WTC11 (cell line): Measurements from ENCODE around the gene BRPF1. TPM values are rescaled to one million over a fixed set of nuclear protein-coding genes. Genes with fewer than 3 reads are reported as not detected.

Experiments used
- ATAC-seq: fragments of 200-7000 bp; cut with Tn5 transposase; 2 replicates; pipeline ENCODE4 v1.10.0; 2021; ENCODE audit warnings: mild to moderate bottlenecking, moderate library complexity
- CTCF ChIA-PET: fragments of 300-600 bp; sonication (Branson Sonifier 250); formaldehyde crosslinking; loops from one replicate; lab custom pipeline; 2021; ENCODE audit warnings: antibody characterized with exemption; lab: Charles Lee
- POLR2A ChIA-PET: fragments of 350-600 bp; sonication (Branson Sonifier 250); formaldehyde crosslinking; loops from one replicate; lab custom pipeline; 2021; ENCODE audit warnings: antibody characterized with exemption; lab: Charles Lee
- DNase-seq: peaks from one replicate; pipeline ENCODE4 v3.0.0; 2021; ENCODE audit warnings: low spot score
- H3K27ac Mint-ChIP-seq: 2 replicates; pipeline ENCODE4 v1.8.0; 2021; ENCODE audit warnings: mixed read lengths
- H3K27me3 Mint-ChIP-seq: 2 replicates; pipeline ENCODE4 v1.8.0; 2021; ENCODE audit warnings: low read depth, mild to moderate bottlenecking, moderate library complexity, mixed read lengths
- H3K36me3 Mint-ChIP-seq: 2 replicates; pipeline ENCODE4 v1.8.0; 2021; ENCODE audit warnings: mixed read lengths
- H3K4me1 Mint-ChIP-seq: 2 replicates; pipeline ENCODE4 v1.8.0; 2022; ENCODE audit warnings: mixed read lengths
- H3K4me3 Mint-ChIP-seq: 2 replicates; pipeline ENCODE4 v1.8.0; 2021; ENCODE audit warnings: mild to moderate bottlenecking, moderate library complexity, mixed read lengths
- H3K9me3 Mint-ChIP-seq: 2 replicates; pipeline ENCODE4 v1.8.0; 2021; ENCODE audit warnings: mixed read lengths
- AR ChIP-seq: fragments of 250-450 bp; sonication (Bioruptor Pico); IDR thresholded peaks from 2 replicates; pipeline ENCODE4 v1.9.0; 2021; ENCODE audit warnings: mild to moderate bottlenecking
- ATF6 ChIP-seq: sonication (generic); formaldehyde crosslinking; IDR thresholded peaks from 2 replicates; pipeline ENCODE4 v1.8.1; 2023; ENCODE audit warnings: mild to moderate bottlenecking, missing genetic modification reagents
- CREB1 ChIP-seq: sonication (generic); formaldehyde crosslinking; IDR thresholded peaks from 2 replicates; pipeline ENCODE4 v1.8.0; 2023; ENCODE audit warnings: mild to moderate bottlenecking, missing genetic modification reagents
- CREM ChIP-seq: sonication (generic); formaldehyde crosslinking; IDR thresholded peaks from 2 replicates; pipeline ENCODE4 v1.8.1; 2022; ENCODE audit warnings: mild to moderate bottlenecking, missing genetic modification reagents, moderate library complexity
- E2F4 ChIP-seq: sonication (generic); formaldehyde crosslinking; IDR thresholded peaks from 2 replicates; pipeline ENCODE4 v1.8.1; 2022; ENCODE audit warnings: low read depth, mild to moderate bottlenecking, moderate library complexity, missing genetic modification reagents, borderline replicate concordance
- ELF4 ChIP-seq: sonication (generic); formaldehyde crosslinking; IDR thresholded peaks from 2 replicates; pipeline ENCODE4 v1.8.1; 2022; ENCODE audit warnings: low read depth, mild to moderate bottlenecking, moderate library complexity, missing genetic modification reagents
- FOXJ3 ChIP-seq: sonication (generic); formaldehyde crosslinking; IDR thresholded peaks from 2 replicates; pipeline ENCODE4 v1.9.0; 2021; ENCODE audit warnings: missing genetic modification reagents, mild to moderate bottlenecking, borderline replicate concordance
- FOXK1 ChIP-seq: sonication (generic); formaldehyde crosslinking; IDR thresholded peaks from 2 replicates; pipeline ENCODE4 v1.8.0; 2022; ENCODE audit warnings: mild to moderate bottlenecking, moderate library complexity, missing genetic modification reagents
- GTF2I ChIP-seq: fragments of 250-450 bp; sonication (Bioruptor Pico); conservative IDR thresholded peaks from 2 replicates; pipeline ENCODE4 v1.4.0; 2021; ENCODE audit warnings: mild to moderate bottlenecking
- HMGA2 ChIP-seq: fragments of 250-450 bp; sonication (Bioruptor Pico); IDR thresholded peaks from 2 replicates; pipeline ENCODE4 v1.4.0; 2021; ENCODE audit warnings: mild to moderate bottlenecking, moderate library complexity
- MXD4 ChIP-seq: fragments of 250-450 bp; sonication (Bioruptor Pico); IDR thresholded peaks from 2 replicates; pipeline ENCODE4 v1.8.0; 2021; ENCODE audit warnings: mild to moderate bottlenecking, moderate library complexity, borderline replicate concordance
- NFE2L1 ChIP-seq: sonication (generic); formaldehyde crosslinking; IDR thresholded peaks from 2 replicates; pipeline ENCODE4 v1.8.1; 2023; ENCODE audit warnings: missing genetic modification reagents
- SOX15 ChIP-seq: fragments of 250-450 bp; sonication (Bioruptor Pico); IDR thresholded peaks from 2 replicates; pipeline ENCODE4 v1.9.0; 2021; ENCODE audit warnings: mild to moderate bottlenecking
- TCF7 ChIP-seq: sonication (generic); formaldehyde crosslinking; IDR thresholded peaks from 2 replicates; pipeline ENCODE4 v1.8.0; 2022; ENCODE audit warnings: mild to moderate bottlenecking, low read depth, missing genetic modification reagents, moderate library complexity
- TEAD1 ChIP-seq: sonication (generic); formaldehyde crosslinking; IDR thresholded peaks from 2 replicates; pipeline ENCODE4 v1.8.0; 2022; ENCODE audit warnings: mild to moderate bottlenecking, missing genetic modification reagents
- ZNF121 ChIP-seq: sonication (generic); formaldehyde crosslinking; IDR thresholded peaks from 2 replicates; pipeline ENCODE4 v1.8.0; 2023; ENCODE audit warnings: missing genetic modification reagents
- ZNF138 ChIP-seq: sonication (generic); formaldehyde crosslinking; conservative IDR thresholded peaks from 2 replicates; pipeline ENCODE4 v1.8.1; 2022; ENCODE audit warnings: mild to moderate bottlenecking, moderate library complexity, missing genetic modification reagents
- ZNF416 ChIP-seq: fragments of 250-450 bp; sonication (Bioruptor Pico); IDR thresholded peaks from 2 replicates; pipeline ENCODE4 v1.9.0; 2021; ENCODE audit warnings: mild to moderate bottlenecking, inconsistent platforms
- ZNF423 ChIP-seq: fragments of 250-450 bp; sonication (Bioruptor Pico); IDR thresholded peaks from 2 replicates; pipeline ENCODE4 v2.1.2; 2022; ENCODE audit warnings: mild to moderate bottlenecking, moderate library complexity
- total RNA-seq: library from RNA; stranded (reverse); gene quantifications from 3 replicates; pipeline ENCODE4 v1.2.3, GENCODE V29; 2021
- TF ChIP-seq, protein P1 (sequence below): sonication (generic); formaldehyde crosslinking; IDR thresholded peaks from 2 replicates; pipeline ENCODE4 v1.8.0; 2022; ENCODE audit warnings: mild to moderate bottlenecking, missing genetic modification reagents
- TF ChIP-seq, protein P2 (sequence below): sonication (generic); formaldehyde crosslinking; IDR thresholded peaks from 2 replicates; pipeline ENCODE4 v1.8.1; 2022; ENCODE audit warnings: mild to moderate bottlenecking, missing genetic modification reagents, moderate library complexity, borderline replicate concordance
- TF ChIP-seq, protein P3 (sequence below): fragments of 250-450 bp; sonication (Bioruptor Pico); IDR thresholded peaks from 2 replicates; pipeline ENCODE4 v1.8.0; 2021; ENCODE audit warnings: mild to moderate bottlenecking
- TF ChIP-seq, protein P4 (sequence below): fragments of 200-600 bp; IDR thresholded peaks from 2 replicates; pipeline ENCODE4 v1.8.0; 2022; ENCODE audit warnings: antibody characterized with exemption

Gene BRPF1
- total RNA-seq, 1 experiment from 2014 or later: 22.8 TPM

DNA sequence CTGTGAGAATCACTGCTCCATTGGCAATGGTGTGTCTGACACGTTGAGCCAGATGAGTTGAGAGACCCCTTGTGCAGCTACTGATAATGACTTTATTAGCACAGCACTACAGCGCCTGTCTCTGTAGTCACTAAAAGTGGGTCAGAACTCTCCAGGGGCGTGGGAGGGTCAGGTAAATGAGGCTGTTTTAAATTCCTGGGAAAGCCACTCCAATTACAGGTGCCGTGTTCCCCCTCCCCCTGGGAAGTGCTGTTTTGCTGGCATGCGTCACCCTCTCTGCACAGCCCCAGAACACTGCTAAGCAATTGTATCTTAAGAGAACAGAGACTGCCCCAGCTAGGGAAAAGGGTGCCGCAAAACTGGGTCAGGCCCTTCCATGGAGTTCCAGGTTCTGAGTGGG, 49.4 kb upstream of the BRPF1 start (continued):
- TF ChIP-seq E2F4 (CRISPR knock-in tag) (no peak), CREB1 (CRISPR knock-in tag) (no peak)

DNA sequence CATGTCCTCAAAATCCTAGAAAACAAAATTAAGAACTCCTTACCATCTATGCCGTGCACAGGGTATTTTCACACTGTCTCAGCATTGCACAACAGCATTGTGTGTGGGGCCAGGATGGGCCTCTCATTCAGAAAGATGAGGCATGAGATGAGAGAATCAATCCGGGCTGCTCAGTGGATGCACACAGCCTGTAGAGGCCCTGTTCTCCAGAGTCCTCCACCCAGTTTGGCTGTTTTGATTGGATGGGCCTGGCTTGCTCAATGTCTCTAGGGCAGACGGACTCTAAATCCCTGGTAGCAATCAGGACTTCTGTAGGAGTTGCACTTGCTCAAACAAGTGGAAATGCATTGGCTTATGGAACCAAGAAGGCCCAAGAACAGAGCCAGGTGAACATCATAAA, 48.1 kb upstream of the BRPF1 start:
- ChIA-PET CTCF (interaction anchor here (0.6 to 1.1 kb wide), 2 partner anchors 44 to 180 kb away, joined by 3 to 7 read pairs; no protein-coding TSS in a partner anchor), POLR2A (no interaction called here)
- no peak for ATAC-seq
- no peak for DNase-seq
- Mint-ChIP-seq H3K4me3 (no peak overlapping the region), H3K36me3 (peaks cover 37% of the 10 kb centered on the region)
- TF ChIP-seq ZNF416: no peak
- no peak for TF ChIP-seq TEAD1 (CRISPR knock-in tag)
- no peak for TF ChIP-seq ATF6 (CRISPR knock-in tag)
- TF ChIP-seq MXD4: no peak
- TF ChIP-seq AR (CRISPR knock-in tag): no peak
- TF ChIP-seq, protein P1, sequence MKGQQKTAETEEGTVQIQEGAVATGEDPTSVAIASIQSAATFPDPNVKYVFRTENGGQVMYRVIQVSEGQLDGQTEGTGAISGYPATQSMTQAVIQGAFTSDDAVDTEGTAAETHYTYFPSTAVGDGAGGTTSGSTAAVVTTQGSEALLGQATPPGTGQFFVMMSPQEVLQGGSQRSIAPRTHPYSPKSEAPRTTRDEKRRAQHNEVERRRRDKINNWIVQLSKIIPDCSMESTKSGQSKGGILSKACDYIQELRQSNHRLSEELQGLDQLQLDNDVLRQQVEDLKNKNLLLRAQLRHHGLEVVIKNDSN (CRISPR knock-in tag): no peak
- no peak for TF ChIP-seq FOXK1 (CRISPR knock-in tag)
- no peak for TF ChIP-seq SOX15 (CRISPR knock-in tag)
- TF ChIP-seq, all 79 proteins: peak for 0
- no peak overlapping the region for H3K27ac Mint-ChIP-seq
- H3K4me1 Mint-ChIP-seq: no peaks in the 10 kb centered on the region
- no peaks in the 10 kb centered on the region for H3K27me3 Mint-ChIP-seq
- no peaks in the 10 kb centered on the region for H3K9me3 Mint-ChIP-seq

DNA sequence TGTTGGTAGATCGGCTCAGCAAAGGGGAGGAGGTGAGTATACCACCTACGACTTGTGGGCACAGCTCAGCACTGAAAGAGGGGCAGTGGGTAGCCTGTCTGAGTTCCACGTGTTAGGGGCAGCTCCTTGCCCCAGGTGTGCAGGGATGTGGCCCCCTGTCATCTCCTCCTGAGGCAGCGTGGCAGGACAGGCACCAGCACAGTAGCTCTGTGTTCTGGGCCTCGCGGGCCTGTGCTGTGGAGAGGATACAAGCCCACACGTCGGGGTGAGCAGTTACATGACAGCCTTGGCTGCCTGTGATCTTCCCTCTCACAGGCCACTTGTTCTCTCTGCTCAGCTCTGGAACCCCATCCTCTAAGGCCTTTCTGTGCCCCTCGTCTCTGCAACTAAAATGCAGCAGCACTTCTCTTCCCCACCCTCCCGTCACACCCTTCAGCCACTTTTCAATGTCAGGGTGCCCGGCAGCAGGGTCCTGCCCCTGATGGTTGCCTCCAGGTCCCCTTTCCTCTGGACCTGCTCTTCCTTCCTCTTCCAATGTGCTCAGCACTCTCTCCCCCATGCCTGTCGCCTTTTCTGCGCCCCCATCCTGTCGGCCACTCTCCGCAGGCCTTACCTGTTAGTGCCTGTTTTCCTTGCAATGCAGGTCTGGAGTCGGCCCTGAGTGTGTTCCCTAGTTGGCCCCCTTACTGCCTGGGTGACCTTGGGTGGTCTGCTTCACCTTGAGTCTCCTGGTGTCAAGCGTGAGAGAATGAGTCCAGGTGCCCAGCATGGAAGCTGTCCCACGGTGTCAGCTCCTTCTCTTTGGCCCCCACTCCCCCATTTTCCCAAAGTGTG, 46.1 kb upstream of the BRPF1 start:
- CTCF ChIA-PET: interaction anchor here (1.2 kb wide), 1 partner anchor 185 kb away, joined by 3 read pairs; no protein-coding TSS in a partner anchor
- Mint-ChIP-seq H3K4me3 (no peak overlapping the region), H3K27ac (no peak overlapping the region), H3K9me3 (no peaks in the 10 kb centered on the region), H3K27me3 (no peaks in the 10 kb centered on the region), H3K36me3 (peaks cover 29% of the 10 kb centered on the region), H3K4me1 (no peaks in the 10 kb centered on the region)
- no peak for DNase-seq
- POLR2A ChIA-PET: no interaction called here
- ATAC-seq: no peak
- TF ChIP-seq, protein P2, sequence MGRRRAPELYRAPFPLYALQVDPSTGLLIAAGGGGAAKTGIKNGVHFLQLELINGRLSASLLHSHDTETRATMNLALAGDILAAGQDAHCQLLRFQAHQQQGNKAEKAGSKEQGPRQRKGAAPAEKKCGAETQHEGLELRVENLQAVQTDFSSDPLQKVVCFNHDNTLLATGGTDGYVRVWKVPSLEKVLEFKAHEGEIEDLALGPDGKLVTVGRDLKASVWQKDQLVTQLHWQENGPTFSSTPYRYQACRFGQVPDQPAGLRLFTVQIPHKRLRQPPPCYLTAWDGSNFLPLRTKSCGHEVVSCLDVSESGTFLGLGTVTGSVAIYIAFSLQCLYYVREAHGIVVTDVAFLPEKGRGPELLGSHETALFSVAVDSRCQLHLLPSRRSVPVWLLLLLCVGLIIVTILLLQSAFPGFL (CRISPR knock-in tag): no peak
- TF ChIP-seq ZNF423 (CRISPR knock-in tag) (no peak), GTF2I (CRISPR knock-in tag) (no peak), NFE2L1 (no peak), CREM (no peak), ZNF138 (no peak), HMGA2 (CRISPR knock-in tag) (no peak), ELF4 (no peak), TCF7 (CRISPR knock-in tag) (no peak), FOXJ3 (CRISPR knock-in tag) (no peak), ZNF121 (no peak)
- TF ChIP-seq, protein P3, sequence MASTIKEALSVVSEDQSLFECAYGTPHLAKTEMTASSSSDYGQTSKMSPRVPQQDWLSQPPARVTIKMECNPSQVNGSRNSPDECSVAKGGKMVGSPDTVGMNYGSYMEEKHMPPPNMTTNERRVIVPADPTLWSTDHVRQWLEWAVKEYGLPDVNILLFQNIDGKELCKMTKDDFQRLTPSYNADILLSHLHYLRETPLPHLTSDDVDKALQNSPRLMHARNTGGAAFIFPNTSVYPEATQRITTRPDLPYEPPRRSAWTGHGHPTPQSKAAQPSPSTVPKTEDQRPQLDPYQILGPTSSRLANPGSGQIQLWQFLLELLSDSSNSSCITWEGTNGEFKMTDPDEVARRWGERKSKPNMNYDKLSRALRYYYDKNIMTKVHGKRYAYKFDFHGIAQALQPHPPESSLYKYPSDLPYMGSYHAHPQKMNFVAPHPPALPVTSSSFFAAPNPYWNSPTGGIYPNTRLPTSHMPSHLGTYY (CRISPR knock-in tag): no peak
- TF ChIP-seq, protein P4, sequence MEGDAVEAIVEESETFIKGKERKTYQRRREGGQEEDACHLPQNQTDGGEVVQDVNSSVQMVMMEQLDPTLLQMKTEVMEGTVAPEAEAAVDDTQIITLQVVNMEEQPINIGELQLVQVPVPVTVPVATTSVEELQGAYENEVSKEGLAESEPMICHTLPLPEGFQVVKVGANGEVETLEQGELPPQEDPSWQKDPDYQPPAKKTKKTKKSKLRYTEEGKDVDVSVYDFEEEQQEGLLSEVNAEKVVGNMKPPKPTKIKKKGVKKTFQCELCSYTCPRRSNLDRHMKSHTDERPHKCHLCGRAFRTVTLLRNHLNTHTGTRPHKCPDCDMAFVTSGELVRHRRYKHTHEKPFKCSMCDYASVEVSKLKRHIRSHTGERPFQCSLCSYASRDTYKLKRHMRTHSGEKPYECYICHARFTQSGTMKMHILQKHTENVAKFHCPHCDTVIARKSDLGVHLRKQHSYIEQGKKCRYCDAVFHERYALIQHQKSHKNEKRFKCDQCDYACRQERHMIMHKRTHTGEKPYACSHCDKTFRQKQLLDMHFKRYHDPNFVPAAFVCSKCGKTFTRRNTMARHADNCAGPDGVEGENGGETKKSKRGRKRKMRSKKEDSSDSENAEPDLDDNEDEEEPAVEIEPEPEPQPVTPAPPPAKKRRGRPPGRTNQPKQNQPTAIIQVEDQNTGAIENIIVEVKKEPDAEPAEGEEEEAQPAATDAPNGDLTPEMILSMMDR: no peak
